IgD-negative memory B cell (primary cell): ENCODE results near the gene PNCK. TPM values are rescaled to one million over a fixed set of nuclear protein-coding genes. Genes with fewer than 3 reads are reported as not detected.

Source experiments
- H3K27ac Mint-ChIP-seq, 3 donors: one replicate each; pipeline ENCODE4 v1.8.0; 2020 to 2022; ENCODE audit warnings: mild to moderate bottlenecking in 3 of 3, mixed read lengths in 3 of 3, moderate library complexity in 1 of 3
- H3K27me3 Mint-ChIP-seq: one replicate; pipeline ENCODE4 v1.8.0; 2021; ENCODE audit warnings: mixed read lengths
- H3K36me3 Mint-ChIP-seq: one replicate; pipeline ENCODE4 v1.8.0; 2020; ENCODE audit warnings: mild to moderate bottlenecking, mixed read lengths
- H3K4me1 Mint-ChIP-seq, 3 donors: one replicate each; pipeline ENCODE4 v1.8.0; 2020 to 2022; ENCODE audit warnings: mixed read lengths in 3 of 3, mild to moderate bottlenecking in 1 of 3
- H3K4me3 Mint-ChIP-seq, 4 donors: one replicate each; pipeline ENCODE4 v1.8.0; 2020 to 2022; ENCODE audit warnings: mild to moderate bottlenecking in 4 of 4, mixed read lengths in 4 of 4, moderate library complexity in 3 of 4
- H3K9me3 Mint-ChIP-seq, 3 donors: one replicate each; pipeline ENCODE4 v1.8.0; 2020 to 2021; ENCODE audit warnings: mixed read lengths in 3 of 3, mild to moderate bottlenecking in 1 of 3
- polyA plus RNA-seq: library from polyadenylated mRNA; unstranded; fragments of 300-500 nt; fragmentation: Illumina TruSeq; gene quantifications from one replicate; pipeline ENCODE4 v1.2.3, GENCODE V29; 2021

The PNCK gene
- polyA plus RNA-seq, 1 donor from 2014 or later, result not detected

GRCh38 chrX:153638436-153639176, 35.0 kb downstream of the PNCK start:
- Mint-ChIP-seq H3K9me3 (no peaks in the 10 kb centered on the region), H3K27ac (no peak overlapping the region), H3K4me1 (peaks cover 0 to 6% (median 0%) of the 10 kb centered on the region in 3 donors), H3K4me3 (no peak overlapping the region), H3K27me3 (peaks cover 22% of the 10 kb centered on the region), H3K36me3 (no peaks in the 10 kb centered on the region)

- no peaks in the 10 kb centered on the region for H3K9me3 Mint-ChIP-seq
- H3K4me3 Mint-ChIP-seq, result no peak overlapping the region
- H3K27ac Mint-ChIP-seq, result no peak overlapping the region
- H3K4me1 Mint-ChIP-seq, result peaks cover 0 to 4% (median 0%) of the 10 kb centered on the region in 3 donors
- no peaks in the 10 kb centered on the region for H3K36me3 Mint-ChIP-seq
- peaks cover 19% of the 10 kb centered on the region for H3K27me3 Mint-ChIP-seq
Observed at GRCh38 chrX:153638041-153638371, 35.6 kb downstream of the PNCK start.

GRCh38 chrX:153637121-153638040, 36.2 kb downstream of the PNCK start:
- H3K4me3 Mint-ChIP-seq, result no peak overlapping the region
- H3K9me3 Mint-ChIP-seq, result no peaks in the 10 kb centered on the region
- H3K27me3 Mint-ChIP-seq, result peaks cover 14% of the 10 kb centered on the region
- no peak overlapping the region for H3K27ac Mint-ChIP-seq
- H3K4me1 Mint-ChIP-seq, result peaks cover 0 to 4% (median 0%) of the 10 kb centered on the region in 3 donors
- H3K36me3 Mint-ChIP-seq, result no peaks in the 10 kb centered on the region

- Mint-ChIP-seq H3K4me1 (peaks cover 0 to 4% (median 0%) of the 10 kb centered on the region in 3 donors), H3K27ac (peak overlapping the region in 1 of 3 donors; percentile 42), H3K4me3 (no peak overlapping the region), H3K9me3 (no peaks in the 10 kb centered on the region), H3K36me3 (no peaks in the 10 kb centered on the region), H3K27me3 (peaks cover 13% of the 10 kb centered on the region)
Observed at GRCh38 chrX:153636716-153637115, 36.9 kb downstream of the PNCK start.

DNA sequence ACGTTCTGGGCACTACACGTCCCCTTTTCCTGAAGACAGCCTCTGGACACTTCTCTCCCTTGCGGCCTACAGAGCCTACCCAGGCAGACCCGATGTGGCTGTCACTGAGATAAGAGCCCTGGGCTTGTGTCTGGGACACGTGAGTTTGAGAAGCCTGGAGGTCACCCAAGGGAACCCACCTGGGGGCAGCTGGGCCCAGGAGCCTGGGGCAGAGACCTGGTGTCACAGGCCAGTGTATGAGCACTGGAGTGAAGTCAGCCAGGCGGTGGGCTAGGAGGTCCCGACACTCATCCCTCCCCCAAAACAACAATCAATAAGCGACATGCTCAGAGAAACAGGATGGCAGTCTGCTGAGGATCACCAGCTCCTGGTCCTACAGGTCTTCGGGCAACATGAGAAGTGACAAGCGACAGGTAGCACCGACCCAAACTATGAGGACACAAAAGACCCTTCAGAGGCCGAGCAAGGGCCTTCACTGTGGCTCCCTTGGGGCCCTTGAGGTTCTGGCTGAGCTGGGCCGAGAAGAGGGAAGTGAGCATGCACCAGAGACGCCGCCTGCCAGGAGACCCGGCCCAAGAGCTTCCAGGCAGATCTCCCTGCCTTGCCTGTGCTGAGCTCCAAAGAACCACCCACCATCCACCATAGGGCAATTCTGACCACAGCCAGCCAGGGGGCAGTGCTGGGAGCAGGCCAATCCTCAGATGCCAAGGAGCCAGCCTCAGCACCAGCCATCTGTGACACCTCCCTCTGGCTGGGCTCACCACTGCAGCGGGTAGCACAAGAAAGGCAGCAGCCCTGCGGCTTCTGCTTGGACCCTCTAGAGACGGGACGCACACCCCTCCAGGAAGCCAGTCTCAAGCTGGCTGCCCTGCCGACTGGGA, 37.6 kb downstream of the PNCK start:
- Mint-ChIP-seq H3K4me1 (peaks cover 0 to 4% (median 0%) of the 10 kb centered on the region in 3 donors), H3K36me3 (no peaks in the 10 kb centered on the region), H3K27me3 (peaks cover 10% of the 10 kb centered on the region), H3K4me3 (no peak overlapping the region), H3K27ac (peak overlapping the region in 1 of 3 donors; percentile 42), H3K9me3 (peaks cover 0 to 5% (median 3%) of the 10 kb centered on the region in 3 donors)

DNA sequence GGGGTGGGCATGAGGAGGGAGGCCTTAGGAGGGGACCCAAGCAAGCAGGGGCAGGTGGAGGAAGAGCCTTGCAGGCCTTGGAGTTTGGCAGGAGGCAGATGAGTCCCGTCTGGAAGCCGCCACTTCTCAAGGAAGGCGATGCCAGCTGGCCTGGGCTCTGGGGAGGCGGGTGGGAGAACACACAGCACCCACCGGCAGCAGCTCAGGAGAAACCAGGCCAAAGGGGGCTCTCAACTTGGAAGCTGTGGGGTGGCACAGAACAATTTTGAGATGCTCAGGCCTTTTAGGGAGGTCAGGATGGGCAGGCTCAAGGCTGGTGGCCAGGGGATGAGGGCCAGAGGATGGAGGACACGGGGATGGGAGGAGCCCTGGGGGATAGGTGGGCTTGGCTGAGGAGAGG, 38.2 kb downstream of the PNCK start:
- Mint-ChIP-seq H3K4me1 (peaks cover 0 to 4% (median 0%) of the 10 kb centered on the region in 3 donors), H3K27ac (no peak overlapping the region), H3K4me3 (no peak overlapping the region)

DNA sequence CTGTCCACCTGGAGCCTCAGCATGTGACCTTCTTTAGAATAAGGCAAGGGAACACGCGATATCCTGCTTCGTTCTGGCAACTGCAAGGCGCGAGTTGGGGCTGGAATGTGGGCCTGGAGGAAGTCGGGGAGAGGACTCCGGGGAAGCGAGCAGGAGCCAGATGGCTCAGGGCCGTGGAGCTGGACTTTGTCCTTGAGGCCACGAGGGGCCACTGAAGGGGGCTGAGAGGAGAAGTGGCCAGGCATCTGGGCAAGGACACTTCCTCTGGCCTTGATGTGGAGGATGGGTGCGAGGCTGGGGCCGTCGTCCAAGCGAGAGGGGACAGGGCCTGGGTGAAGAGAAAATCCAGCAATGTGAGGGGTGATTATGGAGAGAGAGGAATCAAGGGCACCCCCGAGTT, 38.8 kb downstream of the PNCK start:
- Mint-ChIP-seq H3K4me3 (no peak overlapping the region), H3K36me3 (no peaks in the 10 kb centered on the region), H3K27me3 (peaks cover 19% of the 10 kb centered on the region), H3K27ac (no peak overlapping the region), H3K4me1 (peaks cover 0 to 4% (median 0%) of the 10 kb centered on the region in 3 donors), H3K9me3 (peaks cover 0 to 6% (median 5%) of the 10 kb centered on the region in 3 donors)

More for the DNA sequence above, 38.2 kb downstream of the PNCK start:
- Mint-ChIP-seq H3K27me3 (peaks cover 13% of the 10 kb centered on the region), H3K9me3 (peaks cover 0 to 6% (median 5%) of the 10 kb centered on the region in 3 donors), H3K36me3 (no peaks in the 10 kb centered on the region)

GRCh38 chrX:153634236-153634635, 39.4 kb downstream of the PNCK start:
- Mint-ChIP-seq H3K27me3 (peaks cover 19% of the 10 kb centered on the region), H3K4me1 (peaks cover 0 to 4% (median 0%) of the 10 kb centered on the region in 3 donors), H3K9me3 (peaks cover 0 to 6% (median 5%) of the 10 kb centered on the region in 3 donors), H3K27ac (no peak overlapping the region), H3K4me3 (no peak overlapping the region), H3K36me3 (no peaks in the 10 kb centered on the region)

DNA sequence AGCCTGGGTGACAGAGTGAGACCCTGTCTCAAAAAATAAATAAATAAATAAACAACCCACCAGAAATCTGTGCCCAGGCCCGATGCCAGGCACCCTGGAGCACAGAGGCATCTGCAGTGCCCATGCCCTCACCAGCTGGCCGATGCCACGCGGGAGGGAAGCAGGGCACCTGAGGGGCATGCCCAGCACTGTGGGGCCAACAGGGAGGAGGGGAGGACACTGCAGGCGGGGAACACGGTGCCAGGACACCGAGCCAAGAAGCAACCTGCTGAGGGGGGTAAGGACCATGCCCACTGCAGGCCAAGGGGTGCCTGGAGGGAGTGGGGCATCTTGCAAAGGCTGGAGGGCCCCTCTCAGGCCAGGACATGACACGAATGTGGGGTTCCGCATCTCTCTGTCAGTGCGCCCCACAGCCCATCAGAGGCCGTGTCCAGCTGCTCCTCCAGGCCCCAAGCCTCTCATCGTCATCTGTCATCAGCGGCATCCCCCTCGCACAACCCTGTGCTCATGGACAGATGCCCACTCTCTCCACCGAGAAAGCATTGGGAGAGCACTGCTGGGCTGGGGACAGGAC, 39.9 kb downstream of the PNCK start:
- H3K4me3 Mint-ChIP-seq, result no peak overlapping the region
- H3K27me3 Mint-ChIP-seq, result peaks cover 19% of the 10 kb centered on the region

DNA sequence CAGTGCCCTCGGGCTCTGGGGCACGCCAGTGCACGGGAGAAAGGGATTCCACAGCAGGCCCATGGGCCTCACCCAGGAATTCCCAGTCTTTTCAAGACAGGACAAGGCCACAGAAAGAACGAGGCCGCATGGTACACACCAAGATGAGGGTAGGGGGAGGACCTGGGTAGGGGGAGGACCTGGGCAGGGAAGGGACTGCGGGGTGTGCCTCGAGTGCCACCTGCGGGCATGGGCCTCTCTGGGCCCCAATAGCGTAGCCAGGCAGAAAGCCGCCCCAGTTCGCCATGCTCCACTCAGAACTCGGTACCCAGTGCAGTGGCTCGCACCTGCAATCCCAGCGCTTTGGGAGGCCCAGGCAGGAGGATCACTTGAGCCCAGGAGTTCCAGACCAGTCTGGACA, 40.6 kb downstream of the PNCK start:
- H3K4me1 Mint-ChIP-seq, result peaks cover 0 to 4% (median 0%) of the 10 kb centered on the region in 3 donors
- H3K27ac Mint-ChIP-seq, result no peak overlapping the region
- H3K9me3 Mint-ChIP-seq, result peaks cover 0 to 6% (median 5%) of the 10 kb centered on the region in 3 donors
- H3K36me3 Mint-ChIP-seq, result no peaks in the 10 kb centered on the region
- no peak overlapping the region for H3K4me3 Mint-ChIP-seq
- peaks cover 19% of the 10 kb centered on the region for H3K27me3 Mint-ChIP-seq

More for the DNA sequence above, 39.9 kb downstream of the PNCK start:
- Mint-ChIP-seq H3K4me1 (peaks cover 0 to 4% (median 0%) of the 10 kb centered on the region in 3 donors), H3K36me3 (no peaks in the 10 kb centered on the region), H3K9me3 (peaks cover 0 to 6% (median 5%) of the 10 kb centered on the region in 3 donors), H3K27ac (no peak overlapping the region)

DNA sequence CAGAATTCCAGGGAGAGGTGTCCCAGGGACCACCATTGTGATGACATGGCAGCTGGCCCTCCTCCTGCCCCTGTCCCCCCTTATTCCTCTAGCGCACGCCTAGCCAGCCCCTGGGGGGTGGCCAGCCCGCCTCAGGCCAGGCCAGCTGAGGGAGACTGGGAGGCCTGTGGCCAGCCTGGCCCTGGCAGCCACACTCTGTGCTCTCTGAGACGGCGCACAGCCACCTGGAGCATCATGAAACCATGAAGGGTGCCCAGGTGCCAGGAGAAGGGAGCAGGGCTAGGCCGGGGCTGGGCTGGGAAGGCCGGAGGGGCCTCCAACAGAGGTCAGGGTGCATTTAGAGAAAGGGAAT, 41.0 kb downstream of the PNCK start:
- Mint-ChIP-seq H3K4me3 (no peak overlapping the region), H3K36me3 (no peaks in the 10 kb centered on the region), H3K4me1 (peaks cover 0 to 4% (median 0%) of the 10 kb centered on the region in 3 donors), H3K9me3 (peaks cover 1 to 6% (median 5%) of the 10 kb centered on the region in 3 donors), H3K27ac (no peak overlapping the region), H3K27me3 (peaks cover 19% of the 10 kb centered on the region)

- Mint-ChIP-seq H3K36me3 (no peaks in the 10 kb centered on the region), H3K9me3 (peaks cover 4 to 6% (median 5%) of the 10 kb centered on the region in 3 donors), H3K4me1 (peaks cover 0 to 4% (median 0%) of the 10 kb centered on the region in 3 donors), H3K4me3 (no peak overlapping the region), H3K27me3 (peaks cover 19% of the 10 kb centered on the region), H3K27ac (no peak overlapping the region)
Observed at GRCh38 chrX:153631907-153632594, 41.6 kb downstream of the PNCK start.

- Mint-ChIP-seq H3K4me1 (peaks cover 0 to 4% (median 0%) of the 10 kb centered on the region in 3 donors), H3K27me3 (peaks cover 19% of the 10 kb centered on the region), H3K4me3 (no peak overlapping the region), H3K9me3 (peaks cover 4 to 6% (median 5%) of the 10 kb centered on the region in 3 donors), H3K36me3 (no peaks in the 10 kb centered on the region), H3K27ac (no peak overlapping the region)
Observed at GRCh38 chrX:153631346-153631745, 42.3 kb downstream of the PNCK start.

- H3K9me3 Mint-ChIP-seq, result peaks cover 4 to 6% (median 5%) of the 10 kb centered on the region in 3 donors
- H3K27ac Mint-ChIP-seq, result no peak overlapping the region
- H3K36me3 Mint-ChIP-seq, result no peaks in the 10 kb centered on the region
- H3K27me3 Mint-ChIP-seq, result peaks cover 17% of the 10 kb centered on the region
- no peak overlapping the region for H3K4me3 Mint-ChIP-seq
- no peaks in the 10 kb centered on the region for H3K4me1 Mint-ChIP-seq
Observed at GRCh38 chrX:153628665-153629064, 44.9 kb downstream of the PNCK start.
